T47D (cell line): Measurements from ENCODE around the gene SLC66A1.

Experiments used
- DNase-seq, 2 experiments: peaks; one replicate each; pipeline versions ENCODE4 v3.0.0 to v3.0.0-alpha.2; 2011 to 2012; ENCODE audit warnings: low read depth in 1 of 2, low spot score in 1 of 2
- JUND ChIP-seq: IDR thresholded peaks from 2 replicates; pipeline ENCODE4 v1.6.1; 2012; ENCODE audit warnings: low read depth
- in situ Hi-C: cut with HindIII; loops from 2 replicates; pipeline ENCODE4 v1.10.0; 2016; ENCODE audit warnings: low sequenced_read_pairs, low pct_unique_long_range_greater_than_20kb

SLC66A1 gene

DNA sequence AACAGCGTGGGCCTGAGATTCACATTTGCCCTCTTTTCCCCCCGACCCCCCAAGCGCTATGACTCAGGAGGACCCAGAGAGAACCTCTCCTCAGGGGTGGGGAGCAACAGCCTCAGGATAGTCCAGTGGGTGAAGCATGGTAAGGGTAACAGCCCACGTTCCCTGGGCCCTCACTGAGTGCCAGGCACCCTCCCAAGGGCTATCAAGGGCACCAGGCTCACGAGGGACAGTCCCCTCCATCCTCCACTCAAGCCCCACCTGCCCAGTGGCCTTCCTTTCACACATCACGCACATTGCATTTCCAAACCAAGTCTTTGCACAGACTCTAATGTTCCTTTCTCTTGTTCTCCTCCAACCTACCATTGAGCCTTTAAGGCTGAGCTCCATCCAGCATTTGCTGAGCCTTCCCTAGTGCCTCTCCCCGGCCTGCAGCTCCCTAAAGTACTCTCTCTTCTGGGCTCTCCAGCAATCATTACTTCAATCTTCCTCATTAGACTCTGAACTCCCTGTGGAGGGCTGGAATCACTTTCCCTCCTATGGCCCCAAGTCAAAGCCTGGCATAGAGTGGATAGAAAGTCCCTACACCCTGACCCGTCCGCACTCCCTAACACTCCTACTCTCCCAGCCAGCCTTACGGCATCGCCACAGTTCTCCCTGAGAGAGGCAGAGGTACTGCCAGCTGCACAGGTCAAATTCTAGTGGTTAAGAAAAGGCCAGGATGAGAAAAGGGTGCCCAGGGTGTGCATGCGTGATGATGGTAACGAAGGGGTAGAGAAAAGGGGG, 1.2 kb upstream of the SLC66A1 start:
- DNase-seq, result peak; percentile 20 to 26
- in situ Hi-C loops, result no loop called here
- TF ChIP-seq JUND, result no peak

DNA sequence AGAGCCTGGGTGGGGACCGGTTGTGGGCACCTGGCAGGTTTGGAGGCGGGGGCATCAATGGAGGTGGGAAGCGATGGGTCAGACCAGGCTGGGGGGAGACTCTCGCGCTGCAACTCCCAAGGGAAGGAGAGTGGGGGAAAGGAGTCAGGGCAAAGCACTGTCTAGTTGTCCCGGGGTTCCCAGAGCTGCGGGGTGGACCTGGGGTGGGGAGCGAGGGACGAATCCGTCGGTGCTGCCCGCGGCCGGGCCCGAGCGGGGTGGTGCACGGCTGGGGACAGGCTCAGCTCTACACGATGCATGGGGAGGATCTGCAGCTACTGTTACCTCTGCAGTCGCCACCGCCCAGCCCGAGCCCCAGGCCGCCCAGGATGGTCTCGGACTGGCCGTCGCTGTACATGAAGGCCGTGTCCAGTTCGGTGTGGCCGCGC, 609 bp upstream of the SLC66A1 start:
- DNase-seq, result no peak
- TF ChIP-seq JUND, result no peak
- in situ Hi-C loops, result no loop called here

GRCh38 chr1:19312782-19313635, 883 bp downstream of the SLC66A1 start:
- TF ChIP-seq JUND, result no peak
- in situ Hi-C loops, result no loop called here
- DNase-seq, result peak in 1 of 2 experiments; percentile 17

DNA sequence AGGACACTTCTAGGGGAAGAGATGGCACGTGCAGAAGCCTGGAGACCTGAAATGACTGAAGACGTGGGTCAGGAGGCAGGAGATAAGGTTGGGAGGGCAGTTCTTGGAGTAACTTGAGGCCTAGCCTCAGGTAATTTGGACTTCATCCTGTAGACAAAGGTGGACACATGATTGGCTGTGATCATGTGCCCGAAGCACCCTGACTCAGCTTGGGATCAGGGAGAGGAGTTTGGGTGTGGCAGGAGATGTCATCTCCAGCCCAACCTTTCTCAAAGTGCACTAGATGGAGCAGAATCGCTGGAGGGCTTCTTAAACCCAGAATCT, 1.5 kb downstream of the SLC66A1 start:
- no peak for DNase-seq
- in situ Hi-C loops, result no loop called here
- no peak for TF ChIP-seq JUND

DNA sequence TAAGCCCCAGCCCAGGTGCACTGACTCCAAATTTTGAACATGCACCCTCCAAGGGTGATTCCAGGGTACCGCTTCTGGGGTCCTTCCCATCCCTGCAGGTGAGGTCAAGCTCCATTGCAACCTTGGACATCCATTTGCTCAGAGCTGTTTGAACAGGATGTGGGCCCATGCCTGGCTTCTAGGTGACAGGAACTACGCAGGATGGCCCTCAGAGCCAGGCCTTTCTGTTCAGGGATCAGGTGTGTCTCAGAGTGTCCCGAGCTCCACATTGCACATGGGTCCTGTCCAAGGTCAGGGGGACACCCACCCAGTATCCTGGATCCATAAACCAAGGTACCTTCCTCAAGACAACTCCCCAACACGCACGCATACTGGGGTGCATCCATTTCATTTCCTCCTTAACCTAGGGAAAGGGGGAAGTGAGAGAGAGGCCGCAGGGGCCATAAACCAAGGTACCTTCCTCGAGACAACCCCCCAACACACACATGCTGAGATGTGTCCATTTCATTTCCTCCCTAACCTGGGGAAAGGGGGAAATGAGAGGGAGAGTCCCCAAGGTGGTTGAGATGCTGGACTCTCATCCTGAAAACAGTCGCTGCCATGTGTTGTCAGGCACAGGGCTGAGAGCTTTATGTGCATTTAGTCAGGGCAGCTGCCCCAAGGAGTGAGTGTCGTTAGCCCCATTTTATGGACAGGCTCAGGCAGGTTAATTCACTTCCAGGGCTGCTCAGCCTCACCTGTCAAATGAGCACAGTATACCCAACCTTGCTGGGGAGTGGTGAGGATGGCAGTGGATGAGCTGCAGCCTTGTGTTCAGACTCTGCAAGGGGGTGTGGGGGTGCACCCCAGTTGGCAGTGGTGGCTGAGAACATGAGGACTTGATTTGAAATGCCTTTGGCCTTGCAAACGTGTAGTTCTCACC, 2.1 kb downstream of the SLC66A1 start:
- no peak for TF ChIP-seq JUND
- in situ Hi-C loops, result no loop called here
- DNase-seq, result no peak

DNA sequence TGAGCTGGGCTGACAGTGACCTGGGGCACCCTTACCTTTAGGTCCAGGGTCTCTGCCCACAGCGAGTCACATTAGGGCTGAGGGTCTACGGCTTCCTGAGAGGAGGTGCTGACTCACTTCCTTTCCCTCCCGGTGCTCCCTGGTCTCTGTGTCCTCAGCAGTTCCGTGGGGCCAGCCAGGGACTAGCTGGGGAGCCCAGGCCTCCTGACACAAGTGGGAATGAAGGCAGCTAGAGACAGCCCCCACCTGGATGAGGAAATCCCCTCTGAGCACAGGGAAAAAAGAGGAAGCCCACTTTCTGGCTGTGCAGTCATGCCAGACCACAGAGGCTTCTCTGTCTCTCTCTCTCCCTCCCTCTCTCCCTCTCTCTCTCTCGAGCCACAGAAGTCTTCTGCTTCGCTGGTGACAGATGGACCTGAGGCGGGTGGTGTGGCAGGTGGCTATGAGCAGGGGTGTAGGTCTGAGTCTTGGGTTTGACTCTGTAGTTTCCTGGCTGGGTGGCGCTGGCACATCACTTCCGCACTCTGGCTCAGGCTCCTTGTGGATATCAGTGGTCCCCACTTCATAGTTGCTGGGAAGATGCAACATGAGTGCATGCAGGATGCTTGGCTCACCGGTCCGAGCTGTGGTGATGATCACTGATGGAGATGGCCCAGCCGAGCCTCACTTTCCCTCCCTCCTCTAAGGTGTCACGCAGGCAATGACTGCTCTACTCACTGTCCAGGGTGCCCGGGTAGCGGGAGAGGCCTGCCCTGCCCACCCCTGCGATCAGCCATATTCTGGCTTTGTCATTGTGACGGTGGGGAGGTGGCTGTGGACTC, 3.5 kb downstream of the SLC66A1 start:
- in situ Hi-C loops, result no loop called here

DNA sequence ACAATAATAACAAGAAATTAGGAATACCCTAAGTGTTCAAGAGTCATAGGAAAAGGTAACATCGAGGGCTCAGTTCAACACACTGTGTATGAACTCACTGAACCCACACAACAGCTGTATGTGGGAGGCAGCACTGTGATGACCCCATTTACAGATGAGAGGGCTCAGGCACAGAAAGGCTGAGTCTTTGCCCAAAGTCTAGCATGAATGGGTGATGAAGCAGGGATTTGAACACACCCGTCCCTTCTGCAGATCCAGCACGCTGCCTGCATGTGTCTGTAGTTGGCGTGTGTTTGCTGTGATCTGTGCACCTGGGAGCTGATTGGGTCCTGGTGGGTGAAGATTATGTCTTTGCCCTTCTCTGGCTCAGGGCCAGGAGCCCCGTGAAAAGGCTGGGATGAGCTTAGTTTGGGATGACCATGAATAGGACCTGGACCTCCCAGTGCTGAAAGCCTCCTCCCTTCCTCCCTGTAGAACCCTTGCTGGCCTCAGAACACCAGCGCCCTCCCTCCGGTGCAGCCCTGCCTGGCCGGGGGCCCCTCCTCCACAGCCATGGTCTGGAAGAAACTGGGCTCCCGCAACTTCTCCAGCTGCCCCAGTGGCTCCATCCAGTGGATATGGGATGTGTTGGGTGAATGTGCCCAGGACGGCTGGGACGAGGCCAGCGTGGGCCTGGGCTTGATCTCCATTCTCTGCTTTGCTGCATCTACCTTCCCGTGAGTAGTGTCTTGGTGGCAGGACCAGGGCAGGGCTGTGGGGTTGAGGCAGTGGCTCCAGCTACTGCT, 5.2 kb downstream of the SLC66A1 start:
- DNase-seq, result no peak
- TF ChIP-seq JUND, result no peak
- in situ Hi-C loops, result no loop called here

More for the DNA sequence above, 3.5 kb downstream of the SLC66A1 start:
- DNase-seq, result no peak
- no peak for TF ChIP-seq JUND

DNA sequence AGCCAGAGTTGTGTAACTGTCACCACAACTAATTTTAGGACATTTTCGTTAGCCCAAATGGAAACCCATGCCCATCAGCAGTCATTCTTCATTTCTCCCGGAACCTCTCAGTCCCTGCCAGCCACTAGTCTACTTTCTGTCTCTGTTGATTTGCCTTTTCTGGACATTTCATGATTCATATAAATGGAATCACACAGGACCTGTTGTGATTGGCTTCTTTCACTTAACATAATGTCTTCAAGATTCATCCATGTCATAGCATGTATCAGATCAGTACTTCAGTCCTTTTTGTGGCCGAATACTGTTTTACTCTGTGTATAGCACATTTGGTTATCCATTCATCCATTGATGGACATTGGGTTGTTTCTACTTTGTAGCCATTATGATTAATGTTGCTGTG, 7.1 kb downstream of the SLC66A1 start:
- TF ChIP-seq JUND, result no peak
- in situ Hi-C loops, result no loop called here
- DNase-seq, result no peak

DNA sequence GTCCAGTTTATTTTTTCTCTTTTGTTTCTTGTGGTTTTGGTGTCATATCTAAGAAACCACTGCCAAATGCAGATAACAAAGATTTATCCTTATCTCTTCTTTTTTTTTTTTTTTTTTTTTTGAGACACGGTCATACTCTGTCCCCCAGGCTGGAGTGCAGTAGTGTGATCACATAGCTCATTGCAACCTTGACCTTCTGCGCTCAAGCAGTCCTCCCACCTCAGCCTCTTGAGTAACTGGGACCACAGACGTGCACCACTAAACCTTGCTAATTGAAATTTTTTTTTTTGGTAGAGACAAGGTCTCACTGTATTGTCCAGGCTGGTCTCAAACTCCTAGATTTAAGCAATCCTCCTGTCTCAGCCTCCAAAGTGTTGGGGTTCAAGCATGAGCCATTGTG, 8.9 kb downstream of the SLC66A1 start:
- DNase-seq, result no peak
- no peak for TF ChIP-seq JUND
- in situ Hi-C loops, result no loop called here

DNA sequence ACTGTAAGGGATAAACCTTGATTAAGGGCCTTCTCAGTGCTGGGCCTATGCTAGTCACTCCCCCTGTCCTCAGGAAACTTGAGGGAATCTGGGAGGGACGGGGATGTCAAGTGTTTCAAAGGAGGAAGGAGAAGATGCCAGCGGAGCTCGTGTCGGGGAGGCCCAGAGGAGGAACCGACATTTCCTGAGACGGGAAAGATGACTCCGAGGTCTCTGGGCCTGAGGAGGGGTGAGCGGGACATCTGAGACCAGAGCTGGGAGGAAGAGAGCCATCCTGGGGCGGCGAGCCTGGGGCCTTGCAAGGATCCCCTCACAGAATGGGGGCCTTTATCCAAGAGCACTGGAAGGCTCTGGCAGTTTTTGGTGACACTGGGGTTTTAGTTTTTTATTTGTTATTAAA, 10.4 kb downstream of the SLC66A1 start:
- no peak for TF ChIP-seq JUND
- DNase-seq, result no peak
- in situ Hi-C loops, result no loop called here
